ENCODE results near the gene CCDC61. TPM values are rescaled to one million over a fixed set of nuclear protein-coding genes. Genes with fewer than 3 reads are reported as not detected.

Gene CCDC61
- total and polyA plus RNA-seq, 2 of the 8 experiments (the other 6 are each of a cell fraction or from before 2014, with no cell fraction given), result 7.8 to 17.4 TPM

DNA sequence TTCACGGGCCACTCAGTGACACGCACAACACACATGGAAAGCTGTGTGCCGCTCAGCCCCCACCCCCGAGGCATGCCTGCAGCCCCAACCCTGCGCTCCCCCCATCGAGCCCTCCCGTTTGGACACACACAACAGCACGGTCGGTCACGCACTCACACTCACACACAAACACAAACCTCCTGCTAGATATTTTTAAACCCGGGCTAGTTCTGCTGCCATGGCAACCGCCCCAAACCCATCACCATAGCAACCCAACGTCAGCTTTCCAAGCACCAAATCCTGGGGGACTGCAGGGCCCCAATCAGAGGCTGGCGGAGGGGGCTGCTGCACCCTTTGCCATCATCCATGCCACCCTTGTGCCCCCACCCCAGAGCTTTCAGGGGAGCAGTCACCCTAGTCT, 19.1 kb upstream of the CCDC61 start (continued):
- TF ChIP-seq CTBP2 (IDR thresholded peaks at IDR 0.05; ENCODE audit: borderline replicate concordance, insufficient read depth, insufficient read length, low read length), result no peak
- TF ChIP-seq USF2 (IDR thresholded peaks at IDR 0.05; ENCODE audit: low read length), result no peak
- TF ChIP-seq BACH1 (IDR thresholded peaks at IDR 0.05; ENCODE audit: low read length), result no peak
- TF ChIP-seq GABPA (IDR thresholded peaks at IDR 0.05; ENCODE audit: borderline replicate concordance, insufficient read depth, low read length), result no peak
- no peak for TF ChIP-seq EGR1 (IDR thresholded peaks at IDR 0.05; ENCODE audit: borderline replicate concordance, low read depth, low read length)
- no peak for TF ChIP-seq BCL11A (IDR thresholded peaks at IDR 0.05; ENCODE audit: low read depth in 2 of 2, low read length in 2 of 2)
- TF ChIP-seq TBP (IDR thresholded peaks at IDR 0.05; ENCODE audit: low read depth, low read length), result no peak

Data from H1 (cell line).